Measurements from ENCODE around the gene ZNF266.

ZNF266 gene

DNA sequence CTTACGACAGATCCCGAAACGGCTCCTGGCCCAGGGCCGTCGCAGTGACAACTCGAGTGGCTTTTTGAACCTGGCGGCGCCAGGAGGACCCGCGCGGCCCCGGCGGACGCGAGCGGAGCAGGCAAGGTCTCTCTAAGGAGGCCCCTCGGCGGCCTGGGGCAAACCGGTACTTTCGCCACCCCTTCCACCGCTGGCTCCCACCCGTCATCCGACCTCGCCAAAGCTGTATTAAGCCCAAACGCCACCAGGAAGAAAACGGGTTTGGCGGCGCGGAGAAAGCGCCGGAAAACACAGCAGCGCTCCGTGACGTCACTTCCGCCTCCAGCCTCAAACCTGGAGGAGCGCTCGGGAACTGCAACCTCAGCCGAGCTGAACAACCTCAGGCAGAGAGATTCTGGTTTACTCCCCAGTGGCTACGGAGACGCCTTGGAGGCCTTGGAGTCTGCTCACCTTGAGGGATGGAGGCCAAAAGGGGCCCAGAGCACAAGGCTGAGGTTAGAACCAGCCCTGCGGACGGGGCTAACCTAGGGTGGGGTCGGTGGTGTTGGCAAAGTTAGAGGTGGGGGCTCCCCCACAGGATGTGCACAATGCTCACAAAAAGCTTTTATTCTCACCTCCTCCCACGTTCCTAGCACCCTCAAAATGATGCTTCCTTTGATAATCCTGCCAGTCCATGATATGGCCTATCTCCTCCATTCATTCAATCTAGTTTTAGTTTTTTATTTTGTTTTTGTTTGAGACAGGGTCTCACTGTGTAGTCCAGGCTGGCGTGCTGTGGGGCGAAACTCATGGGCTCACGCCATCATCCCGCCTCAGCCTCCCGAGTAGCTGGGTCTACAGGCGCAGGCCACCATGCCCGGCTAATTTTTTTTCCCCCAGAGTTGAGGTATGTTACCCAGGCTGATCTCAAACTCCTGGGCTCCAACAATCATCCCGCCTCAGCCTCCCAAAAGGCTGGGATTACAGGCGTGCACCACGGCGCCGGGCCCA is at the start of gene ZNF266:
TSS of gene ZNF266 (minus strand) at position 295 of the 990 bp plus-strand sequence. CDS start 15,484 bp downstream, outside the sequence.
- in situ Hi-C loops (cut with MboI; ENCODE audit: low pct_unique_long_range_greater_than_20kb, low sequenced_read_pairs) = no loop called here
- peak; percentile 96 for DNase-seq

DNA sequence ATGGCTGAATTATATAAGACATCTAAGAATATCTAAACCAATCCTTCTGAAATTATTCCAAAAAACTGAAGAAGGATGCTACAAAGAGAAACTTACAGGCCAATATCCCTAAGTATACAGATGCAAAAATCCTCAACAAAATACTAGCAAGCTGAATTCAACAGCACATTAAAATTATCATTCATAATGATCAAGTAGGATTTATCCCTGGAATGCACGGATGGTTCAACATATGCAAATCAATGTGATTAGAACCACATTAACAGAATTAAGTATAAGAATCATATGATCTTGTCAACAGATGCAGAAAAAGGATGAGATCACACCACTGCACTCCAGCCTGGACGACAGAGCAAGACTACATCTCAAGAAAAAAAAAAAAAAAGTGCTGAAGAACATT is 49.8 kb upstream of the ZNF266 start:
- in situ Hi-C loops (cut with MboI; ENCODE audit: low pct_unique_long_range_greater_than_20kb, low sequenced_read_pairs) = no loop called here
- no peak for DNase-seq

DNA sequence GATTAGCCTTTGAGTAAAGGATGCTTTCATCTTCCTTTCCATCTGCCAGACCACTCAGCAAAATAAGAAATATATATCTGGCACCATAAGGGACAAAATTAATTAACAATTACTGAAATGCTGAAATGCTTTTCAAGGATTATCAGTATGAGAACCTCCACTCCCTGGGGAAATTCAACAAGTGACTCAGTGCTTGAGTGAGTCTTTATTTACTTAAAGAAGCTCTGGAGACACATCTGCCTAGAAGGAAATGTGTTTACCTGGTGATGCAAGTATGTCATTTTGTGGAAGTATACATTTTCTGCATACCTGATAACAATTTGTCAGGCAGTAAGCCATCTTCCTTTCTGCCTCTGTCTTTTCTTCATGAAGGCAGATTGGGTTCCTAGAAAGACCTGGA is 39.6 kb upstream of the ZNF266 start:
- in situ Hi-C loops (cut with MboI; ENCODE audit: low pct_unique_long_range_greater_than_20kb, low sequenced_read_pairs) = no loop called here
- no peak for DNase-seq

DNA sequence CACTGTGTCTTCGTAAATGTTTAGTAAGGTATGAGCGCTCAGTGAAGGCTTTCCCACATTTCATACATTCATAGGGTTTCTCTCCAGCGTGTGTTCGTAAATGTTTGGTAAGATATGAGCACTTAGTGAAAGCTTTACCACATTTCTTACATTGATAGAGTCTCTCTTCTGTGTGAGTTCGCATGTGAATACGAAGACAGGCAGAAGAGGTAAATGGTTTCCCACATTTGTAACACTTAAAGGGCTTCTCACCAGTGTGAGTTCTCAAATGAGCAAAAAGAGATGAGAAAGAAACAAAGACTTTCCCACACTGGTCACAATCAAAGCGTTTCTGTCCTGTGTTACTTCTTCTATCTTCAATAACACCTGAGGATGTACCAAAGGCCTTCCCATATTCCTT is 31.8 kb upstream of the ZNF266 start:
- in situ Hi-C loops (cut with MboI; ENCODE audit: low pct_unique_long_range_greater_than_20kb, low sequenced_read_pairs) = no loop called here

DNA sequence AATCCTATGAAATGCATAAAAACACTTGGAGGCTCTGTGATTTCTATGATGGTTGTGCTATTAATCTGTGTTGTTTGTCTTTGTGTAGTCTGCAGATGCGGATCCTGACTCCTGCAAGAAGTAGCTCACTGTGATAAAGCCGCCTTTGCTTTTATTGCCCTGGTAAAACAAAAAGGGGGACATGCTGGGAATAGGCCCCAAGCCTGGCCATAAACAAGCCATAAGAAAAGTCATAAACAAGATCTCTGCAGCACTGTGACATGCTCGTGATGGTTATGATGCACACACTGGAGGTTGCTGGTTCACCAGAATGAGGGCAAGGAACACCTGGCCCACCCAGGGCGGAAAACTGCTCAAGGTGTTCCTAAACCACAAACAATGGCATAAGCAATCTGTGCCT is 26.6 kb upstream of the ZNF266 start:
- in situ Hi-C loops (cut with MboI; ENCODE audit: low pct_unique_long_range_greater_than_20kb, low sequenced_read_pairs) = no loop called here

More for the DNA sequence above, 31.8 kb upstream of the ZNF266 start:
- DNase-seq = no peak

DNA sequence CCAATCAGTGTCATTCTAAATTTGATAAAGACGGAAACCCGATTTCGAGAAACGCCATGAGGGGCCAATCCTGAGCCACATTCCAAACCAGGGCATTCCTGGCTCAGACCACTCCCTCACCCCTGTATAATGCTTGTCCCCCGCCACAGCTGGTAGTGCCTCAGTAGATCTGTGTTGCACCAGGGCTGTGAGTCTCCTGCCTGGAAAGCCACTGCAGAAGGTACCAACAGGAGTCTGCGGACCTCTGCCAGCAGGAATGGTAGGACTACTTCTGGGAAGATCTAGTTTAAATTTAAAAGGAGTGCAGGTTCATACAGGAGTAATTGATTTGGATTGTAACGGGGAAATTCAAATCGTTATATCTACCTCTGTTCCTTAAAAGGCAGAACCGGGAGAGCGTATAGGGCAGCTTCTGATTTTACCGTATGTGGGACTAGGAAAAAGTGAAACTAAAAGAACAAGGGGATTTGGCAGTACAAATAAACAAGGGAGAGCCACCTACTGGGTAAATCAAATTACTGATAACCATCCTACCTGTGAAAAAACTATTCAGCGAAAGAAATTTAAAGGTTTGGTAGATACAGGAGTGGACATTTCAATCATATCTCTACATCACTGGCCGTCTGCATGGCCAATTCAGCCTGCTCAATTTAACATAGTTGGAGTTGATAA is 20.8 kb upstream of the ZNF266 start:
- peak; percentile 7 for DNase-seq
- in situ Hi-C loops (cut with MboI; ENCODE audit: low pct_unique_long_range_greater_than_20kb, low sequenced_read_pairs) = no loop called here

More for the DNA sequence above, 26.6 kb upstream of the ZNF266 start:
- no peak for DNase-seq

DNA sequence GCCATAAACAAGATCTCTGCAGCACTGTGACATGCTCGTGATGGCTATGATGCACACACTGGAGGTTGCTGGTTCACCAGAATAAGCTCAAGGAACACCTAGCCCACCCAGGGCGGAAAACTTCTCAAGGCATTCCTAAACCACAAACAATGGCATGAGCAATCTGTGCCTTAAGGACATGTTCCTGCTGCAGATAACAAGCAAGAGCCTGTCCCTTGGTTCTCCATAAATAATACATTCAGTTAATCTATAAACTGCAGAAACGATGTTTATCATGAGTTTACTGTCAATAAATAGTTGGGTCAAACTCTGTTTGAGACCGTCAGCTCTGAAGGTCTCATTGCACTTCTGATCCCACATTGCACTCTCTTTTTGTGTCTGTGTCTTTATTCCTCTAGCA is 18.6 kb upstream of the ZNF266 start:
- DNase-seq = no peak
- in situ Hi-C loops (cut with MboI; ENCODE audit: low pct_unique_long_range_greater_than_20kb, low sequenced_read_pairs) = no loop called here

DNA sequence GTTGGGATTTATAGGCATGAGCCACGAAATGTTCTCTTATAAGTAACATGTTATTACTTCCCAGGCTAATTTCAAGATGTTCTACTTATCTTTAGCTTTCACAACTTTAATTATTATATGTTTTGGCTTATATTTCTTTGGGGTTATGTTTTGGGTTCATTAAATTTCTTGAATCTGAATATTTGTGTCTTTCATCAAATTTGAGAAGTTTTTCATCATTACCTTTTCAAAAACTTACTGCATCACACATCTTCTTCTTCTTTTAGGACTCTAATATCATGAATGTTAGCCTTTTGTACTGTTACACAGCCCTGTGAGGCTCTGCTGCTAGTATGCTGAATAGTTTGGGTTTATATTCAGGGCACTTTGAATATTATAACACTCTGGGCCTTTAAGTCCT is 9.7 kb upstream of the ZNF266 start:
- in situ Hi-C loops (cut with MboI; ENCODE audit: low pct_unique_long_range_greater_than_20kb, low sequenced_read_pairs) = no loop called here
- no peak for DNase-seq

DNA sequence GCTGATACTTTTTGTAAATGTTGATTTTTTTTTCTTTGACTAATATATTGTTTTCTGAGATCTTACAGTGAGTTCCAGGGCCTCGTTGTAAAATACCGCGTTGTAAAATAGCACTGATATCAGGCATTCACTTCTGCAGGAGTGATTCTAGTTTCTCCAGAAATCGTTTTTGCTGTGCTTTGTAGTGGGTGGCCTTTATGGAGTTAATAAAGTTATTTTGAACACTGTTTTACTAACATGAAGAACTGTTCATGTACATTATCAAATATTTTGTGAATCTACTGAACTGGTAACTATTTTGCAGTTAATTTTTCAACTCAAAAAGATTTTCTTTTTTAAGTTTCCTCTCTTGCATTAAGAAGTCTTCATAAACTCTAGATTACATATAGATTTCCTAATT is 985 bp upstream of the ZNF266 start:
- no peak for DNase-seq
- in situ Hi-C loops (cut with MboI; ENCODE audit: low pct_unique_long_range_greater_than_20kb, low sequenced_read_pairs) = no loop called here

DNA sequence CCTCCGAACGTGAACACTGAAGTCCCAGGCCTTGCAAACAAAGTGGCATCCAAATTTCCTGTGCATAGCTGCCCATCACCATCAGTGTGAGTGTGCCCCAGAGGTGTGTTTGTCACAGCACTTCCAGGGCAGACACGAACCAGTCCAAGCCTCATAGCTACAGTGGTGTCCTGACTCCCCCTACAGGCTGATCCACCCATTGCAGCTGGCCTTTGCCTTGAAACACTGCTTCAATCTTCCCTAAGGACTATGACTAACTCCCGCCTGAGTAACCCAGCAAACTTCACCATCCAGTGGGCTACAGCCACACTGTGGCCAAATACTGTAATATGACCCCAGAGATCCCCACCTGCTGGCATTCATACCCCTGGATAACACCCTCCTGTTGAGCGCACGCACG is 3.9 kb downstream of the ZNF266 start:
- in situ Hi-C loops (cut with MboI; ENCODE audit: low pct_unique_long_range_greater_than_20kb, low sequenced_read_pairs) = no loop called here
- DNase-seq = no peak

DNA sequence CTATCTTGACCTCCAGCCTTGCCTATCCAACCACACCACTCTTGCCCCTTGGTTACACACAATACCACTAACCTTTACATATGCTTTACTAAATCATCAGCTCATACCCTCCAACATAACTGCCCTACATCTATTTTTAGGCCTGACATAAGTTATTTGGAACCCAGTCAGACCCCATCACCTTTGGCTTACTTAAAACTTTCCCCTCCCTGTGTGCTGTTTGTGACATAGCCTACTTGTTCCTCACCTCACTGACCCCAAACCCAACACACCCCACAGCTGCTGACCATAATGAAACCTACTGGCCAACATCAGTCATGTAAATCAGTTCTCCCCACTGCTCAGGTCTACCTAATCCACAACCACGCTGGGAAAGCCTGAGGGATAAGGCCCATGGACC is 4.9 kb downstream of the ZNF266 start:
- in situ Hi-C loops (cut with MboI; ENCODE audit: low pct_unique_long_range_greater_than_20kb, low sequenced_read_pairs) = no loop called here
- no peak for DNase-seq

DNA sequence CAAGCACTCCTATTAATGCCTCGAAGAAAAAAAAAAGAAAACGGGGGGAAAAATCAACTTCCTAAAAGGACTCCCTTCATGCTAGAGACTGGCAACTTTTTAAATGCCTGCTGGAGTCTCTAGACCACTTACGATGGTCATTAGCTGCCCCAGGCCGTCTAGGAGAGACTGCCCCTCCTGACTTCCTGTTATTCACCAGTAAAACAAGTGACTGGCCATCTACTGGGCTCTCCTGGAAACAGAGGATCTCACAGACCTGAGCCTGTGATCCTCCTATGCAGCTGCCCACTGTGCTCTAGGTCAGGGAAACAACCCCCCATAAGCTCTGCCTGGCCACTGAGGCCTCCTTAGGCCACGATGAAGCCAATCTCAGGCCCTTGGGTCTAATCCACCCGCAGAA is 7.4 kb downstream of the ZNF266 start:
- DNase-seq = no peak

DNA sequence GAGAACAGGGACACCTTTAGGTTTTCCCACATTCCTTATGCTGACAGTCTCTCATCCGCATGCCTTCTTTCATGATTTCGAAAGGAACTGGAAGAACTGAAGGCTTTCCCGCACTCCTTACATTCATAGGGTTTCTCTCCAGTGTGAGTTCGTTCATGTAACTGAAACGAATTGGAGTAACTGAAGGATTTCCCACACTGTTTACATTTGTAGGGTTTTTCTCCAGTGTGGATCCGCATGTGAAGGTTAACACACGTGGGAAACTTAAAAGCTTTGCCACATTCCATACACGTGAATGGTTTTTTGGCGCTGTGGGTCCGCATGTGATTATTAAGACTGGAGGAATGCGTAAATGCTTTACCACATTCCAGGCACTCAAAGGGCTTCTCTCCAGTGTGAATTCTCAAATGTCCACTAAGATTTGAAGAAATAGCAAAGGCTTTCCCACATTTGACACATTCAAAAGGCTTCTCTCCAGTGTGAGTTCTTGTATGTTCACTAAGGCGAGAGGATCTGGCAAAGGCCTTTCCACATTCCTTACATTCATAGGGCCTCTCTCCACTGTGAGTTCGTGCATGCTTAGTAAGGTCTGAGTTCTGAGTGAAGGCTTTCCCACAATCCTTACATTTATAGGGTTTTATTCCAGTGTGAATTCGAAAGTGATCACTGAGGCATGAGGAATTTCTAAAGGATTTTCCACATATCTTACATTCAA is 22.0 kb downstream of the ZNF266 start:
- in situ Hi-C loops (cut with MboI; ENCODE audit: low pct_unique_long_range_greater_than_20kb, low sequenced_read_pairs) = no loop called here
- no peak for DNase-seq

More for the DNA sequence above, 7.4 kb downstream of the ZNF266 start:
- in situ Hi-C loops (cut with MboI; ENCODE audit: low pct_unique_long_range_greater_than_20kb, low sequenced_read_pairs) = no loop called here

DNA sequence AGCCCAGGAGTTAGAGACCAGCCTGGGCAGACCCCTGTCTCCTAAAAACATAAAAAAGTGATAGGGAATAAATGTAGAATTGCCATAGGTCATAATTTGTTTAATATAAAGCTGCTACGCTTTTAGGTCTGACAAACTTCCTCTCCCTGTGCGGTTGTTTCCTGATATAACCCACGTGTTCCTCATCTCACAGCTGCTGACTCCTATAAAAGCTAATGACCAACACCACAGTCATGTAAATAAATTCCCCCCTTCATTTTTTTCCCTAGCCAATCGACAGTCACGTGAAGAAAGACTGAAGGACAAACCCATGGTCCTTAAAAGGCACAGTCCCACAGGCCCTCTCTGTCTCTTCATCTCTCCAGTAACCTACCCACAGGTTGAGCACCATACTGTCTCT is 27.5 kb downstream of the ZNF266 start:
- no peak for DNase-seq
- in situ Hi-C loops (cut with MboI; ENCODE audit: low pct_unique_long_range_greater_than_20kb, low sequenced_read_pairs) = no loop called here

DNA sequence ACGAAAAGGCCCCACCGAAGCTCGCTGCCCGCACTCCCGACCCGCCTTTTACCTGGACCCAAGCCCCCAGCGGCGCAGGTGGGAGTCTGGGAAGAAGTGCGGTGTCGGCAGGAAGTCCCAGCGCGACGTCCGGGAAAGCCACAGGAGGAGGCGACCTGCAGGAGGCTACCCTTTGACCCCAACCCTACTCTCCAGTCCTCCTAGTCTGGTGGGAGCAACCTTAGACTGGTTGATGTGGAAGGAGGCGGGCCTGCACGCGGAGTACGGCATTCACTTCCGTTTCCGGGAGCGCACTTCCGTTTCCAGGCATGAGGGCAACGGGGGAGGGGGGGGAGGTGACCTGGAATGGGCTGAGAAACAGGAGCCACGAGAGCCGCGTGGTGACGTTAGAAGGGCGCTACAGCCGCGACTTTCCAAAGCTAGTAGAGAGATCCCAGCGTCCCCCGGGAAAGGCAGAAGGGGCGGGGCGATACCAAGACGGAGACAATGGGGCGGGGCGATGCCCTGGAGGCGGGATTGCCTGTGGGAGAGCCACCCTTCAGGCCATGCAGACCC is 28.5 kb downstream of the ZNF266 start:
- DNase-seq = no peak
- in situ Hi-C loops (cut with MboI; ENCODE audit: low pct_unique_long_range_greater_than_20kb, low sequenced_read_pairs) = no loop called here

DNA sequence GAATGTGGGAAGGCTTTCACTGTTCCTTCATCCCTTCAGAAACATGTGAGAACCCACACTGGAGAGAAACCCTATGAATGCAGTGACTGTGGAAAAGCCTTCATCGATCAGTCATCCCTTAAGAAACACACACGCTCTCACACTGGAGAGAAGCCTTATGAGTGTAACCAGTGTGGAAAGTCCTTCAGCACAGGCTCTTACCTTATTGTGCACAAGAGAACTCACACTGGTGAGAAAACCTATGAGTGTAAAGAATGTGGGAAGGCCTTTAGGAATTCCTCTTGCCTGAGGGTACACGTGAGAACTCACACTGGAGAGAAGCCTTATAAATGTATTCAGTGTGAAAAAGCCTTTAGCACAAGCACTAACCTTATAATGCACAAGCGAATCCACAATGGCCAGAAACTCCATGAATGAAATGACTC is 54.0 kb downstream of the ZNF266 start:
- in situ Hi-C loops (cut with MboI; ENCODE audit: low pct_unique_long_range_greater_than_20kb, low sequenced_read_pairs) = no loop called here
- no peak for DNase-seq

DNA sequence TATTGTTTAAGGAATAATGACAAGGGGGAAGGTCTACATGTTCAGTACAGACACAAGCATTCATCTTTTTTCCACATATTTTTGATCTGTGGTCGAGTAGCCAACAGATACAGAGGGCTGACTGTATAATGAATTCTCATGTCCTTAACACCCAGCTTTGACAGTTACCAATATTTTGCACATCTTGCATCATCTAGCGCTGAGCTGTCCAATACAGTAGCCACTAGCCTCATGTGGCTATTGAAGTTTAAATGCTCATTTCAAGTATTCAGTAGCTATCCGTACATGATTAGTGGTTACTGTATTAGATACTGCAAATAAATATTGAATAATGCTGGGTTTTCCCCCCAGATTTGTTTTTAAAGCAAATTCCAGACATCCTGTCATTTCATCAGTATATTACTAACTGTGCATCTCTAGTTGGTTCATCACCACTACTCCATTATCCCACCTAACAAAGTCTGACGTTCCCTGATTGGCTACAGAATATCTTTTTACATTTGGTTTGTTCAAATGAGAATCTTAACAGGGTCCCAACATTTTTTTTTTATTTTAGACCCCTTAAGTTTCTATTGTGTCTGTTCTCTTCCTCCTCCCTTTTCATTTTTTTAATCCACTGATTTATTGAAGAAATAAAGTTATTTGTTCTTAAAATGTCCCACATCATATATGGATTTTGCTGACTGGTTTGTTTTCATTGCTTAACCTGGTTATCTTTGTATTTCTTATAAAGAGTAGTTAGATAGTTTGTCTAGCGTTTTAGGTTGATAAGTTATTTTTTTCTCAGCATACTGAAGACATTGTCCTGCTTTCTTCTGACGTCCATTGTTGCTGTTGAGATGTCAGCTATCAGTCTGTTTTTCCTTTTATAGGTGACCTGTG is 64.4 kb downstream of the ZNF266 start:
- no peak for DNase-seq
- in situ Hi-C loops (cut with MboI; ENCODE audit: low pct_unique_long_range_greater_than_20kb, low sequenced_read_pairs) = no loop called here

DNA sequence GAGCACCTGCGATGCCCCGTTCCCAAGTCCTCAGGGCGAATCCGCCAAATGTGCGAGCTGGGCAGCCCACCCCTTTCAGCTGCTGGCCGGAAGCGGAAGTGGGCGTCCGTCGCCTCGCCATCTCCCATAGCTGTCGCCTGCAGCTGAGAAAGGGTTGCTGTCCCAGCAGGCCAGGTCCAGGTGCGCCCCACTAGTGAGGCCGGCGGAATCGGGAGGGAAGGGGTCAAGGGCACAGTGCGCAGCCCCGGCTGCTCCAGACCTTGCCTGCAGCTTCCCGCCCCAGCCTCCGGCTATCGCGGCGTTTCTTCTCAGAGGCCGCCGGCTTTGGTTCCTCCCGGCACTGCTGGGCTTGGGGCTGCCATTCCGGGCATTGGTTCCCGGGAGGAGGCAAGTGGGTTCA is 72.5 kb downstream of the ZNF266 start, which contains the start of gene ZNF177:
TSS of gene ZNF177 (plus strand) at position 109 of the 400 bp plus-strand sequence. CDS start 15,299 bp downstream, outside the sequence.
- in situ Hi-C loops (cut with MboI; ENCODE audit: low pct_unique_long_range_greater_than_20kb, low sequenced_read_pairs) = no loop called here
- DNase-seq = no peak

Measured in KBM-7 (cell line).